ENCODE results near the gene PEX13.

DNA sequence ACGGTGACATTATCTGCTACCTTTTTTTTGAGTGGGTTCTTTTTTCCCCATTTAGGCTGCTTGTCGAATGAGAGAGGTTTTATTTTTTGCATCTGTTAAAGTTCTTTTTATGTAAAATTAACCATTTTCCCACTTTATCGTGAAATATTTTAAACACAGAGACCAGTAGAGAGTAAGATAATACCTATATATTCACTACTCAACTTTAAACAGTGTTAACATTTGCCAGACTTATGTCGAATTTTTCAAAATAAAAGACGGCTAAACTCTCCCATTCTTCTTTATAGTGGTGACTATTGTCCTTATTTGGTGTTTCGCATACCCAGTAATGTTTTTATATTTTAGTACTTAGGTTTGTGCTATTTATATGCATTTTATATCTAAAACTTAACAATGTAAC is 1.3 kb downstream of the PEX13 start:
- TF ChIP-seq, protein P1, sequence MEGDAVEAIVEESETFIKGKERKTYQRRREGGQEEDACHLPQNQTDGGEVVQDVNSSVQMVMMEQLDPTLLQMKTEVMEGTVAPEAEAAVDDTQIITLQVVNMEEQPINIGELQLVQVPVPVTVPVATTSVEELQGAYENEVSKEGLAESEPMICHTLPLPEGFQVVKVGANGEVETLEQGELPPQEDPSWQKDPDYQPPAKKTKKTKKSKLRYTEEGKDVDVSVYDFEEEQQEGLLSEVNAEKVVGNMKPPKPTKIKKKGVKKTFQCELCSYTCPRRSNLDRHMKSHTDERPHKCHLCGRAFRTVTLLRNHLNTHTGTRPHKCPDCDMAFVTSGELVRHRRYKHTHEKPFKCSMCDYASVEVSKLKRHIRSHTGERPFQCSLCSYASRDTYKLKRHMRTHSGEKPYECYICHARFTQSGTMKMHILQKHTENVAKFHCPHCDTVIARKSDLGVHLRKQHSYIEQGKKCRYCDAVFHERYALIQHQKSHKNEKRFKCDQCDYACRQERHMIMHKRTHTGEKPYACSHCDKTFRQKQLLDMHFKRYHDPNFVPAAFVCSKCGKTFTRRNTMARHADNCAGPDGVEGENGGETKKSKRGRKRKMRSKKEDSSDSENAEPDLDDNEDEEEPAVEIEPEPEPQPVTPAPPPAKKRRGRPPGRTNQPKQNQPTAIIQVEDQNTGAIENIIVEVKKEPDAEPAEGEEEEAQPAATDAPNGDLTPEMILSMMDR (IDR thresholded peaks at IDR 0.05) = no peak
- no peak for TF ChIP-seq EP300 (IDR thresholded peaks at IDR 0.05)
